Mononuclear cell (primary cell): ENCODE measurements around the gene USP1. TPM values are rescaled to one million over a fixed set of nuclear protein-coding genes. Genes with fewer than 3 reads are reported as not detected.

Experiments used
- H3K27me3 ChIP-seq: 2 replicates; pipeline ENCODE4 v1.6.0; 2011; ENCODE audit warnings: low read length, control low read depth; ENCODE audit not compliant: insufficient read depth
- H3K4me1 ChIP-seq: 2 replicates; pipeline ENCODE4 v1.5.1; 2011; ENCODE audit warnings: mild to moderate bottlenecking, low read length, control low read depth; ENCODE audit not compliant: insufficient read depth
- H3K4me3 ChIP-seq: 2 replicates; pipeline ENCODE4 v1.5.1; 2011; ENCODE audit warnings: mild to moderate bottlenecking, low read length, moderate library complexity
- H3K9me3 ChIP-seq: 2 replicates; pipeline ENCODE4 v1.5.1; 2011; ENCODE audit warnings: low read depth, mild to moderate bottlenecking, control low read depth, low read length
- total RNA-seq: library from RNA; depleted of rRNA; stranded (reverse); fragments of >200 nt; gene quantifications from one replicate; pipeline ENCODE4 v1.2.3, GENCODE V29; 2012

Gene USP1
- total RNA-seq, 1 donor, result 33.6 TPM

DNA sequence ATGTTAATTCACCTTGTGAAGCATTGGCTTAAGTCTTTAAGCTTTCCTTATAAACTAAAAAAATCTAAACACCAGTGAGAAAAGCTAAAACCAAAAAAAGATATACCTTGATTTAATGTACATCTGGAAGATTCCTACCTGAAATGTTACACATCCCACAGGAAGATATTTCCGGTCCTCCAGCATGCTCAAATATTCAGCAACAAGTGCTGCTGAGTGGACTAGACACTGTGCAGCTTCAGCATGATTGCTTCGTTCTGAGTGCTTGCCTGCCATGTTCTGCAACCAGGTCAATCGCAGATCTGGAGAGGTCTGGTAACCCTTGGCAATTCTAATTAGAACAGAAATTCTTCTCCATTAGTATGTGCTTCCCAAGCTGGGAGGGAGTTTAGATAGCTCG lies 57.3 kb downstream of the USP1 start:
- Histone ChIP-seq H3K27me3 (no peaks in the 10 kb centered on the region), H3K4me1 (no peaks in the 10 kb centered on the region), H3K4me3 (no peak overlapping the region), H3K9me3 (no peaks in the 10 kb centered on the region)

- Histone ChIP-seq H3K27me3 (no peaks in the 10 kb centered on the region), H3K9me3 (no peaks in the 10 kb centered on the region), H3K4me3 (no peak overlapping the region), H3K4me1 (no peaks in the 10 kb centered on the region)
Observed at GRCh38 chr1:62500210-62500609, 63.4 kb downstream of the USP1 start.

Other genes with a start within 250 kb of the USP1 start
- 0.21 TPM for gene L1TD1, start 242.2 kb upstream of the USP1 start, total RNA-seq
- not detected for gene KANK4, start 117.6 kb upstream of the USP1 start, total RNA-seq
- not detected for gene ANGPTL3, start 160.5 kb downstream of the USP1 start, total RNA-seq